Caki2 (cell line): ENCODE data around the gene ATP5MC3. TPM values are rescaled to one million over a fixed set of nuclear protein-coding genes. Genes with fewer than 3 reads are reported as not detected.

ENCODE experiments used
- DNase-seq: peaks from one replicate; pipeline ENCODE4 v3.0.0-alpha.2; 2015; ENCODE audit warnings: low read depth
- in situ Hi-C: cut with HindIII; loops from 2 replicates; pipeline ENCODE4 v1.10.0; 2016; ENCODE audit warnings: low sequenced_read_pairs, low pct_unique_long_range_greater_than_20kb, mixed read lengths
- total RNA-seq: library from RNA; depleted of rRNA; stranded (reverse); fragments of >200 nt; shearing (Covaris generic); gene quantifications from 2 replicates; pipeline ENCODE4 v1.2.3, GENCODE V29; 2014; ENCODE audit warnings: low replicate concordance

The ATP5MC3 gene
- total RNA-seq, 1 experiment from 2014 or later, result 271 TPM

- DNase-seq, result no peak
- in situ Hi-C loops, result no loop called here
Measured at GRCh38 chr2:175175320-175175719, 6.2 kb downstream of the ATP5MC3 start.

GRCh38 chr2:175170659-175171304 lies 10.7 kb downstream of the ATP5MC3 start:
- in situ Hi-C loops, result no loop called here
- no peak for DNase-seq

- no peak for DNase-seq
- in situ Hi-C loops, result no loop called here
Measured at GRCh38 chr2:175169191-175169590, 12.3 kb downstream of the ATP5MC3 start.

GRCh38 chr2:175168564-175168945 lies 13.0 kb downstream of the ATP5MC3 start:
- in situ Hi-C loops, result no loop called here
- no peak for DNase-seq

GRCh38 chr2:175167792-175168563 lies 13.5 kb downstream of the ATP5MC3 start, which contains the start of gene ATF2:
ATF2 (minus strand) TSS chr2:175168203; CDS start chr2:175136443, 31,760 bp downstream.
- peak; percentile 100 for DNase-seq
- in situ Hi-C loops, result no loop called here

GRCh38 chr2:175167076-175167791 lies 14.3 kb downstream of the ATP5MC3 start:
- in situ Hi-C loops, result no loop called here
- no peak for DNase-seq

GRCh38 chr2:175166216-175166824 lies 15.2 kb downstream of the ATP5MC3 start:
- in situ Hi-C loops, result no loop called here

GRCh38 chr2:175164235-175164634 lies 17.3 kb downstream of the ATP5MC3 start:
- in situ Hi-C loops, result no loop called here
- DNase-seq, result no peak

More at GRCh38 chr2:175166216-175166824, 15.2 kb downstream of the ATP5MC3 start:
- DNase-seq, result no peak

- in situ Hi-C loops, result no loop called here
Measured at GRCh38 chr2:175158894-175159293, 22.6 kb downstream of the ATP5MC3 start.

GRCh38 chr2:175156534-175156933 lies 25.0 kb downstream of the ATP5MC3 start:
- no peak for DNase-seq
- in situ Hi-C loops, result no loop called here

More at GRCh38 chr2:175158894-175159293, 22.6 kb downstream of the ATP5MC3 start:
- DNase-seq, result no peak

- peak; percentile 21 for DNase-seq
- in situ Hi-C loops, result no loop called here
Measured at GRCh38 chr2:175154661-175155082, 26.8 kb downstream of the ATP5MC3 start.

GRCh38 chr2:175152242-175152641 lies 29.3 kb downstream of the ATP5MC3 start:
- in situ Hi-C loops, result no loop called here
- no peak for DNase-seq

- no peak for DNase-seq
- in situ Hi-C loops, result no loop called here
Measured at GRCh38 chr2:175151791-175152190, 29.7 kb downstream of the ATP5MC3 start.

- DNase-seq, result no peak
- in situ Hi-C loops, result no loop called here
Measured at GRCh38 chr2:175147186-175147585, 34.3 kb downstream of the ATP5MC3 start.

- DNase-seq, result no peak
- in situ Hi-C loops, result no loop called here
Measured at GRCh38 chr2:175143678-175144077, 37.8 kb downstream of the ATP5MC3 start.

- in situ Hi-C loops, result no loop called here
- no peak for DNase-seq
Measured at GRCh38 chr2:175143191-175143590, 38.3 kb downstream of the ATP5MC3 start.

- in situ Hi-C loops, result no loop called here
- DNase-seq, result no peak
Measured at GRCh38 chr2:175140332-175140731, 41.2 kb downstream of the ATP5MC3 start.

GRCh38 chr2:175137793-175138192 lies 43.7 kb downstream of the ATP5MC3 start:
- DNase-seq, result no peak
- in situ Hi-C loops, result no loop called here
